TTC549 (cell line): Measurements from ENCODE around the gene UPK3A.

Source experiments
- FAIRE-seq: peaks from 2 replicates; lab custom pipeline; 2012; peaks lifted over from hg19 to GRCh38; lab: Jason Lieb, UNC

UPK3A gene

GRCh38 chr22:45329530-45329936 lies 44.8 kb downstream of the UPK3A start:
- FAIRE-seq, result no peak

- no peak for FAIRE-seq
These were observed 45.8 kb downstream of the UPK3A start for GRCh38 chr22:45330548-45330947.

- FAIRE-seq, result no peak
These were observed 46.7 kb downstream of the UPK3A start for GRCh38 chr22:45331486-45331885.

- FAIRE-seq, result no peak
These were observed 47.3 kb downstream of the UPK3A start for GRCh38 chr22:45332001-45332400.

- no peak for FAIRE-seq
These were observed 49.3 kb downstream of the UPK3A start for GRCh38 chr22:45334068-45334467.

GRCh38 chr22:45334528-45334927 lies 49.8 kb downstream of the UPK3A start:
- FAIRE-seq, result no peak

GRCh38 chr22:45335021-45335818 lies 50.5 kb downstream of the UPK3A start:
- FAIRE-seq, result no peak

GRCh38 chr22:45335854-45336522 lies 51.2 kb downstream of the UPK3A start:
- FAIRE-seq, result no peak

GRCh38 chr22:45336971-45337431 lies 52.3 kb downstream of the UPK3A start:
- no peak for FAIRE-seq

GRCh38 chr22:45337536-45337935 lies 52.8 kb downstream of the UPK3A start:
- FAIRE-seq, result no peak

GRCh38 chr22:45338795-45339194 lies 54.0 kb downstream of the UPK3A start:
- FAIRE-seq, result no peak

GRCh38 chr22:45340323-45340722 lies 55.6 kb downstream of the UPK3A start:
- FAIRE-seq, result no peak

GRCh38 chr22:45341498-45341897 lies 56.7 kb downstream of the UPK3A start:
- FAIRE-seq, result no peak

GRCh38 chr22:45343143-45343542 lies 58.4 kb downstream of the UPK3A start:
- FAIRE-seq, result no peak

- no peak for FAIRE-seq
These were observed 59.6 kb downstream of the UPK3A start for GRCh38 chr22:45344334-45344733.
